ENCODE measurements around the gene PDE8B. TPM values are rescaled to one million over a fixed set of nuclear protein-coding genes. Genes with fewer than 3 reads are reported as not detected.
"Not testable (repeated sequence)": the region's sequence is repeated elsewhere in the genome, so short reads cannot be mapped to it uniquely, and the experiment has no call there.

Gene PDE8B
- total RNA-seq, 3 donors from 2014 or later = 4.9 to 57.1 (median 8.6) TPM

DNA sequence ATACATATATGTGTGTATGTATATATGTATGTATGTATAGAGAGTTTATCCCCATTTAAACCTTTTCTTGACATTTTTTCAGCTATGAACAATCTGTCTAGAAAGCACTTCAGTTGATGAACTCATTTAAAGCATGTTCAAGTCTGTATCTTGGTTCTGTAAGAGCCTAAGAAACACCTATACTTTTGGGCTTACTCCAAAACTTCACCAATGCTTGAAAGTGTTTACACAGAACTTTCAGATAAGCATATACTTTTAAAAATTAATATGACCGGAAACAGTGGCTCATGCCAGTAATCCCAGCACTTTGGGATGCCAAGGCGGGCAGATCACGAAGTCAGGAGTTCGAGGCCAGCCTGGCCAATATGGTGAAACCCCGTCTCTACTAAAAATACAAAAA lies 250.8 kb downstream of the PDE8B start:
- no peaks in the 10 kb centered on the region for H3K4me1 ChIP-seq
- no peaks in the 10 kb centered on the region for H3K9me3 ChIP-seq
- H3K4me3 ChIP-seq = no peak overlapping the region
- H3K27ac ChIP-seq = no peak overlapping the region
- TF ChIP-seq, protein P1, sequence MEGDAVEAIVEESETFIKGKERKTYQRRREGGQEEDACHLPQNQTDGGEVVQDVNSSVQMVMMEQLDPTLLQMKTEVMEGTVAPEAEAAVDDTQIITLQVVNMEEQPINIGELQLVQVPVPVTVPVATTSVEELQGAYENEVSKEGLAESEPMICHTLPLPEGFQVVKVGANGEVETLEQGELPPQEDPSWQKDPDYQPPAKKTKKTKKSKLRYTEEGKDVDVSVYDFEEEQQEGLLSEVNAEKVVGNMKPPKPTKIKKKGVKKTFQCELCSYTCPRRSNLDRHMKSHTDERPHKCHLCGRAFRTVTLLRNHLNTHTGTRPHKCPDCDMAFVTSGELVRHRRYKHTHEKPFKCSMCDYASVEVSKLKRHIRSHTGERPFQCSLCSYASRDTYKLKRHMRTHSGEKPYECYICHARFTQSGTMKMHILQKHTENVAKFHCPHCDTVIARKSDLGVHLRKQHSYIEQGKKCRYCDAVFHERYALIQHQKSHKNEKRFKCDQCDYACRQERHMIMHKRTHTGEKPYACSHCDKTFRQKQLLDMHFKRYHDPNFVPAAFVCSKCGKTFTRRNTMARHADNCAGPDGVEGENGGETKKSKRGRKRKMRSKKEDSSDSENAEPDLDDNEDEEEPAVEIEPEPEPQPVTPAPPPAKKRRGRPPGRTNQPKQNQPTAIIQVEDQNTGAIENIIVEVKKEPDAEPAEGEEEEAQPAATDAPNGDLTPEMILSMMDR (IDR thresholded peaks at IDR 0.05) = no peak
- TF ChIP-seq POLR2A (IDR thresholded peaks at IDR 0.05) (no peak), POLR2AphosphoS5 (IDR thresholded peaks at IDR 0.05) (no peak)
- DNase-seq (ENCODE audit: low spot score in 2 of 2) = no peak
- no peaks in the 10 kb centered on the region for H3K36me3 ChIP-seq
- H3K27me3 ChIP-seq = no peaks in the 10 kb centered on the region
- intact Hi-C loops (cut with DNase I; ENCODE audit: low total_unique reads) = no loop called here

DNA sequence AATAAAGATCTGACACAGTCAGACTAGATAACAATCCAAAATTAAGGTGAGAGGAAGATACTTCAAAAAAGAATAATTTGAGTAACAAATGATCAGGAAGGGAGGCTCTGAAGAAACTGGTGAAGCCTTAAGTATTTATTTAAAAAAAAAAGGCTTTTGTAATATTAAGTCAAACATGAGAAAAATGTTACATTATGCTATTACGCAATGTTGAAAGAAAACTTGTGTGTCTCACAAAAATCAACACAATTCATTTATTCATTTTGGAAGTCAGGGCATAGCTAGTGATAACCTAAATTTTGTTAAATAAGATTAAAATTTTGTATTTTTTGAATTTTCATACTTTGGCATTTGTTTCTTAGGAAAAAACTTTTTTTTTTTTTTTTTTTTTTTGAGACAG lies 253.4 kb downstream of the PDE8B start:
- no peak for DNase-seq (ENCODE audit: low spot score in 2 of 2)
- Histone ChIP-seq H3K36me3 (no peaks in the 10 kb centered on the region), H3K4me1 (no peaks in the 10 kb centered on the region), H3K4me3 (no peak overlapping the region), H3K27me3 (no peaks in the 10 kb centered on the region), H3K9me3 (no peaks in the 10 kb centered on the region), H3K27ac (no peak overlapping the region)
- intact Hi-C loops (cut with DNase I; ENCODE audit: low total_unique reads) = no loop called here
- TF ChIP-seq, protein P1 (IDR thresholded peaks at IDR 0.05) = no peak
- TF ChIP-seq POLR2A (IDR thresholded peaks at IDR 0.05) = no peak

DNA sequence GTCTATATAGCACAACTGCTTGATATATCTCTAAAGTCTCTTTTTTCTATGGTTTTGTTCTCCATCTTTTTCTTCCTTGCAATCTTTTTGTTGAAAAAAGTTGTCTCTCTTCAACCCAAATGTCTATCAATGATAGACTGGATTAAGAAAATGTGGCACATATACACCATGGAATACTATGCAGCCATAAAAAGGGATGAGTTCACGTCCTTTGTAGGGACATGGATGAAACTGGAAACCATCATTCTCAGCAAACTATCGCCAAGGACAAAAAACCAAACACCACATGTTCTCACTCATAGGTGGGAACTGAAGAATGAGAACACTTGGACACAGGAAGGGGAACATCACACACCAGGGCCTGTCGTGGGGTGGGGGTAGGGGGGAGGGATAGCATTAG lies 258.4 kb downstream of the PDE8B start:
- DNase-seq (ENCODE audit: low spot score in 2 of 2); H3K27me3 ChIP-seq; intact Hi-C loops (cut with DNase I; ENCODE audit: low total_unique reads); H3K4me1 ChIP-seq; H3K9me3 ChIP-seq; H3K4me3 ChIP-seq; H3K36me3 ChIP-seq; H3K27ac ChIP-seq: not testable (repeated sequence)

DNA sequence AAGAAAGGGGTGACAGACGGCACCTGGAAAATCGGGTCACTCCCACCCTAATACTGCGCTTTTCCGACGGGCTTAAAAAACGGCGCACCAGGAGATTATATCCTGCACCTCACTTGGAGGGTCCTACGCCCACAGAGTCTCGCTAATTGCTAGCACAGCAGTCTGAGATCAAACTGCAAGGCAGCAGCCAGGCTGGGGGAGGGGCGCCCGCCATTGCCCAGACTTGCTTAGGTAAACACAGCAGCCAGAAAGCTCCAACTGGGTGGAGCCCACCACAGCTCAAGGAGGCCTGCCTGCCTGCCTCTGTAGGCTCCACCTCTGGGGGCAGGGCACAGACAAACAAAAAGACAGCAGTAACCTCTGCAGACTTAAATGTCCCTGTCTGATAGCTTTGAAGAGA lies 264.6 kb downstream of the PDE8B start:
- H3K27me3 ChIP-seq; H3K4me1 ChIP-seq; DNase-seq (ENCODE audit: low spot score in 2 of 2); intact Hi-C loops (cut with DNase I; ENCODE audit: low total_unique reads); H3K9me3 ChIP-seq; H3K36me3 ChIP-seq; H3K27ac ChIP-seq; H3K4me3 ChIP-seq: not testable (repeated sequence)

Other genes starting within 250 kb of the PDE8B start
- 10 to 100 TPM; 19.3 to 25.6 (median 25.6) TPM for gene AGGF1, start 180.3 kb upstream of the PDE8B start, total RNA-seq
- 10 to 100 TPM in 1 of 3 donors, 1 to 10 TPM in 2; 4.8 to 46.7 (median 5.9) TPM for gene ZBED3, start 123.4 kb upstream of the PDE8B start, total RNA-seq